ENCODE results near the gene FREY1. TPM values are rescaled to one million over a fixed set of nuclear protein-coding genes. Genes with fewer than 3 reads are reported as not detected.

Gene FREY1
- polyA plus RNA-seq, 1 donor (not counting 4 experiments of a cell fraction or from before 2014, with no cell fraction given): 0.25 TPM

- Histone ChIP-seq H3K27ac (ENCODE audit: control insufficient read depth, insufficient read depth, low read length) (no peak overlapping the region), H4K20me1 (ENCODE audit: control insufficient read depth, extremely low read depth, insufficient read depth, low read length) (no peaks in the 10 kb centered on the region), H3K4me1 (ENCODE audit: control insufficient read depth, extremely low read depth, insufficient read depth, low read length) (peaks cover 68% of the 10 kb centered on the region)
These were observed 22.5 kb upstream of the FREY1 start for GRCh38 chr11:45929486-45930030.

GRCh38 chr11:45928535-45929215 is 21.6 kb upstream of the FREY1 start:
- peaks cover 66% of the 10 kb centered on the region for H3K4me1 ChIP-seq (ENCODE audit: control insufficient read depth, extremely low read depth, insufficient read depth, low read length)
- no peaks in the 10 kb centered on the region for H4K20me1 ChIP-seq (ENCODE audit: control insufficient read depth, extremely low read depth, insufficient read depth, low read length)
- H3K27ac ChIP-seq (ENCODE audit: control insufficient read depth, insufficient read depth, low read length): peak overlapping the region; percentile 10
- no peak for FAIRE-seq
- no peaks in the 10 kb centered on the region for H3K9me3 ChIP-seq (ENCODE audit: control insufficient read depth, low read depth, low read length)
- TF ChIP-seq EZH2 (IDR thresholded peaks at IDR 0.05; ENCODE audit: low read length): no peak
- no peak for TF ChIP-seq CTCF (optimal IDR thresholded peaks at IDR 0.05 in 1 of 3, IDR thresholded peaks at IDR 0.05 in 1 of 3, conservative IDR thresholded peaks at IDR 0.05 in 1 of 3; ENCODE audit: extremely low read depth in 1 of 3, insufficient read depth in 2 of 3, low read length in 3 of 3)
- H3K27me3 ChIP-seq (ENCODE audit: control insufficient read depth, extremely low read depth, insufficient read depth, low read length): no peaks in the 10 kb centered on the region
- DNase-seq (ENCODE audit: low read depth, low spot score): peak; percentile 66
- no peak overlapping the region for H3K9ac ChIP-seq (ENCODE audit: control insufficient read depth, extremely low read depth, insufficient read depth, low read length)
- peak overlapping the region; percentile 36 for H3K4me2 ChIP-seq (ENCODE audit: control insufficient read depth, extremely low read depth, insufficient read depth, low read depth, low read length)
- peaks cover 2% of the 10 kb centered on the region for H3K9me1 ChIP-seq (ENCODE audit: control insufficient read depth, extremely low read depth, insufficient read depth, low read length)
- H3K36me3 ChIP-seq (ENCODE audit: control insufficient read depth in 2 of 2, extremely low read depth in 1 of 2, insufficient read depth in 2 of 2, low read length in 2 of 2): peaks cover 0 to 11% of the 10 kb centered on the region in 2 experiments
- H3K4me3 ChIP-seq (ENCODE audit: control insufficient read depth in 2 of 3, extremely low read depth in 1 of 3, insufficient read depth in 2 of 3, low read depth in 1 of 3, low read length in 3 of 3): no peak overlapping the region
- no peak overlapping the region for H2AFZ ChIP-seq (ENCODE audit: control insufficient read depth, low read length)
- dilution Hi-C loops (cut with MboI; ENCODE audit: extremely low pct_ligation_motif_present, low sequenced_read_pairs): no loop called here
- H3K79me2 ChIP-seq (ENCODE audit: control insufficient read depth, insufficient read depth, low read length): peaks cover 6% of the 10 kb centered on the region

More at GRCh38 chr11:45929486-45930030, 22.5 kb upstream of the FREY1 start:
- H3K79me2 ChIP-seq (ENCODE audit: control insufficient read depth, insufficient read depth, low read length): no peaks in the 10 kb centered on the region
- dilution Hi-C loops (cut with MboI; ENCODE audit: extremely low pct_ligation_motif_present, low sequenced_read_pairs): no loop called here
- H3K9me1 ChIP-seq (ENCODE audit: control insufficient read depth, extremely low read depth, insufficient read depth, low read length): peaks cover 2% of the 10 kb centered on the region
- TF ChIP-seq EZH2 (IDR thresholded peaks at IDR 0.05; ENCODE audit: low read length) (no peak), CTCF (optimal IDR thresholded peaks at IDR 0.05 in 1 of 3, IDR thresholded peaks at IDR 0.05 in 1 of 3, conservative IDR thresholded peaks at IDR 0.05 in 1 of 3; ENCODE audit: extremely low read depth in 1 of 3, insufficient read depth in 2 of 3, low read length in 3 of 3) (no peak)
- no peaks in the 10 kb centered on the region for H3K27me3 ChIP-seq (ENCODE audit: control insufficient read depth, extremely low read depth, insufficient read depth, low read length)
- no peak overlapping the region for H3K4me3 ChIP-seq (ENCODE audit: control insufficient read depth in 2 of 3, extremely low read depth in 1 of 3, insufficient read depth in 2 of 3, low read depth in 1 of 3, low read length in 3 of 3)
- H2AFZ ChIP-seq (ENCODE audit: control insufficient read depth, low read length): no peak overlapping the region
- peaks cover 0 to 11% of the 10 kb centered on the region in 2 experiments for H3K36me3 ChIP-seq (ENCODE audit: control insufficient read depth in 2 of 2, extremely low read depth in 1 of 2, insufficient read depth in 2 of 2, low read length in 2 of 2)
- no peak overlapping the region for H3K9ac ChIP-seq (ENCODE audit: control insufficient read depth, extremely low read depth, insufficient read depth, low read length)
- peak overlapping the region; percentile 53 for H3K4me2 ChIP-seq (ENCODE audit: control insufficient read depth, extremely low read depth, insufficient read depth, low read depth, low read length)
- H3K9me3 ChIP-seq (ENCODE audit: control insufficient read depth, low read depth, low read length): no peaks in the 10 kb centered on the region
- FAIRE-seq (no peak), DNase-seq (ENCODE audit: low read depth, low spot score) (no peak)
